Measurements from ENCODE around the gene SNX25.

The SNX25 gene

GRCh38 chr4:185343726-185344581 lies 134.6 kb downstream of the SNX25 start:
- ChIA-PET CTCF (no interaction called here), POLR2A (no interaction called here)
- DNase-seq (ENCODE audit: extremely low spot score): no peak
- TF ChIP-seq L3MBTL2 (conservative IDR thresholded peaks at IDR 0.05): no peak
- TF ChIP-seq NFRKB (IDR thresholded peaks at IDR 0.05): no peak
- TF ChIP-seq ZNF384 (IDR thresholded peaks at IDR 0.05): no peak
- TF ChIP-seq SUZ12 (IDR thresholded peaks at IDR 0.05): no peak
- no peak for TF ChIP-seq CTBP1 (IDR thresholded peaks at IDR 0.05; ENCODE audit: borderline replicate concordance)
- no peak for TF ChIP-seq PKNOX1 (IDR thresholded peaks at IDR 0.05)
- no peak for TF ChIP-seq TARDBP (IDR thresholded peaks at IDR 0.05)
- no peak for TF ChIP-seq SP1 (IDR thresholded peaks at IDR 0.05)
- TF ChIP-seq FOXK2 (IDR thresholded peaks at IDR 0.05): no peak
- TF ChIP-seq ELF4 (IDR thresholded peaks at IDR 0.05): no peak
- TF ChIP-seq BHLHE40 (IDR thresholded peaks at IDR 0.05; ENCODE audit: borderline replicate concordance): no peak
- no peak for TF ChIP-seq FOXM1 (IDR thresholded peaks at IDR 0.05; ENCODE audit: borderline replicate concordance)
- TF ChIP-seq FOXA1 (IDR thresholded peaks at IDR 0.05): no peak
- TF ChIP-seq LEF1 (IDR thresholded peaks at IDR 0.05; ENCODE audit: borderline replicate concordance): no peak
- no peak for TF ChIP-seq ARNT (IDR thresholded peaks at IDR 0.05)
- TF ChIP-seq HDGF (IDR thresholded peaks at IDR 0.05; ENCODE audit: borderline replicate concordance): no peak

- CTCF ChIA-PET: no interaction called here
- no peak for TF ChIP-seq LEF1 (IDR thresholded peaks at IDR 0.05; ENCODE audit: borderline replicate concordance)
- TF ChIP-seq HDGF (IDR thresholded peaks at IDR 0.05; ENCODE audit: borderline replicate concordance): no peak
- TF ChIP-seq ELF4 (IDR thresholded peaks at IDR 0.05): no peak
- TF ChIP-seq ZNF384 (IDR thresholded peaks at IDR 0.05): no peak
- no peak for TF ChIP-seq ARNT (IDR thresholded peaks at IDR 0.05)
- TF ChIP-seq SP1 (IDR thresholded peaks at IDR 0.05): no peak
- TF ChIP-seq CTBP1 (IDR thresholded peaks at IDR 0.05; ENCODE audit: borderline replicate concordance): no peak
- no peak for TF ChIP-seq SUZ12 (IDR thresholded peaks at IDR 0.05)
- TF ChIP-seq BHLHE40 (IDR thresholded peaks at IDR 0.05; ENCODE audit: borderline replicate concordance): no peak
- no peak for TF ChIP-seq FOXK2 (IDR thresholded peaks at IDR 0.05)
- no peak for TF ChIP-seq FOXA1 (IDR thresholded peaks at IDR 0.05)
- TF ChIP-seq NFRKB (IDR thresholded peaks at IDR 0.05): no peak
- TF ChIP-seq FOXM1 (IDR thresholded peaks at IDR 0.05; ENCODE audit: borderline replicate concordance): no peak
- TF ChIP-seq L3MBTL2 (conservative IDR thresholded peaks at IDR 0.05): no peak
- no peak for TF ChIP-seq PKNOX1 (IDR thresholded peaks at IDR 0.05)
- POLR2A ChIA-PET: no interaction called here
- DNase-seq (ENCODE audit: extremely low spot score): no peak
Observed at GRCh38 chr4:185344743-185345538, 135.5 kb downstream of the SNX25 start.

- no peak for DNase-seq (ENCODE audit: extremely low spot score)
- TF ChIP-seq HDGF (IDR thresholded peaks at IDR 0.05; ENCODE audit: borderline replicate concordance): no peak
- no peak for TF ChIP-seq CTBP1 (IDR thresholded peaks at IDR 0.05; ENCODE audit: borderline replicate concordance)
- TF ChIP-seq ZNF384 (IDR thresholded peaks at IDR 0.05): no peak
- TF ChIP-seq FOXK2 (IDR thresholded peaks at IDR 0.05): no peak
- no peak for TF ChIP-seq PKNOX1 (IDR thresholded peaks at IDR 0.05)
- TF ChIP-seq SUZ12 (IDR thresholded peaks at IDR 0.05): no peak
- TF ChIP-seq L3MBTL2 (conservative IDR thresholded peaks at IDR 0.05): no peak
- TF ChIP-seq NFRKB (IDR thresholded peaks at IDR 0.05): no peak
- TF ChIP-seq ARNT (IDR thresholded peaks at IDR 0.05): no peak
- TF ChIP-seq SP1 (IDR thresholded peaks at IDR 0.05): no peak
- TF ChIP-seq BHLHE40 (IDR thresholded peaks at IDR 0.05; ENCODE audit: borderline replicate concordance): no peak
- no peak for TF ChIP-seq FOXM1 (IDR thresholded peaks at IDR 0.05; ENCODE audit: borderline replicate concordance)
- no peak for TF ChIP-seq TARDBP (IDR thresholded peaks at IDR 0.05)
- TF ChIP-seq LEF1 (IDR thresholded peaks at IDR 0.05; ENCODE audit: borderline replicate concordance): no peak
- TF ChIP-seq ELF4 (IDR thresholded peaks at IDR 0.05): no peak
- no peak for TF ChIP-seq FOXA1 (IDR thresholded peaks at IDR 0.05)
- ChIA-PET POLR2A (no interaction called here), CTCF (no interaction called here)
Observed at GRCh38 chr4:185346975-185347601, 137.7 kb downstream of the SNX25 start.

GRCh38 chr4:185351691-185352090 lies 142.3 kb downstream of the SNX25 start:
- DNase-seq (ENCODE audit: extremely low spot score): no peak
- TF ChIP-seq CTBP1 (IDR thresholded peaks at IDR 0.05; ENCODE audit: borderline replicate concordance): no peak
- no peak for TF ChIP-seq ZNF384 (IDR thresholded peaks at IDR 0.05)
- no peak for TF ChIP-seq SP1 (IDR thresholded peaks at IDR 0.05)
- TF ChIP-seq FOXA1 (IDR thresholded peaks at IDR 0.05): no peak
- TF ChIP-seq NFRKB (IDR thresholded peaks at IDR 0.05): no peak
- TF ChIP-seq LEF1 (IDR thresholded peaks at IDR 0.05; ENCODE audit: borderline replicate concordance): no peak
- TF ChIP-seq BHLHE40 (IDR thresholded peaks at IDR 0.05; ENCODE audit: borderline replicate concordance): no peak
- no peak for TF ChIP-seq FOXM1 (IDR thresholded peaks at IDR 0.05; ENCODE audit: borderline replicate concordance)
- no peak for TF ChIP-seq HDGF (IDR thresholded peaks at IDR 0.05; ENCODE audit: borderline replicate concordance)
- TF ChIP-seq PKNOX1 (IDR thresholded peaks at IDR 0.05): no peak
- no peak for TF ChIP-seq L3MBTL2 (conservative IDR thresholded peaks at IDR 0.05)
- TF ChIP-seq ELF4 (IDR thresholded peaks at IDR 0.05): no peak
- no peak for TF ChIP-seq TARDBP (IDR thresholded peaks at IDR 0.05)
- TF ChIP-seq SUZ12 (IDR thresholded peaks at IDR 0.05): no peak
- no peak for TF ChIP-seq FOXK2 (IDR thresholded peaks at IDR 0.05)
- no peak for TF ChIP-seq ARNT (IDR thresholded peaks at IDR 0.05)
- ChIA-PET CTCF (no interaction called here), POLR2A (no interaction called here)

Measured in HEK293T (cell line).